ENCODE results near the gene MYRIP.
A peak's percentile ranks its signal among the peaks of the same experiment; 100 is the strongest.

Gene MYRIP

GRCh38 chr3:40190056-40190455 lies 380.6 kb downstream of the MYRIP start:
- DNase-seq: no peak

- DNase-seq: no peak
These were observed 381.8 kb downstream of the MYRIP start for GRCh38 chr3:40191251-40191650.

- DNase-seq: peak in 10 of 14 donors; percentile 8 to 49 (median 16)
These were observed 382.5 kb downstream of the MYRIP start for GRCh38 chr3:40191850-40192448.

- no peak for DNase-seq
These were observed 383.2 kb downstream of the MYRIP start for GRCh38 chr3:40192628-40193027.

GRCh38 chr3:40196966-40197365 lies 387.6 kb downstream of the MYRIP start:
- DNase-seq: no peak

- no peak for DNase-seq
These were observed 391.4 kb downstream of the MYRIP start for GRCh38 chr3:40200692-40201316.

- no peak for DNase-seq
These were observed 392.4 kb downstream of the MYRIP start for GRCh38 chr3:40201770-40202169.

- no peak for DNase-seq
These were observed 397.1 kb downstream of the MYRIP start for GRCh38 chr3:40206522-40206921.

GRCh38 chr3:40207796-40208195 lies 398.4 kb downstream of the MYRIP start:
- DNase-seq: no peak

GRCh38 chr3:40208251-40208650 lies 398.8 kb downstream of the MYRIP start:
- no peak for DNase-seq

- peak in 1 of 14 donors; percentile 2 for DNase-seq
These were observed 402.2 kb downstream of the MYRIP start for GRCh38 chr3:40211579-40211978.

GRCh38 chr3:40213556-40213955 lies 404.1 kb downstream of the MYRIP start:
- no peak for DNase-seq

- no peak for DNase-seq
These were observed 405.6 kb downstream of the MYRIP start for GRCh38 chr3:40215015-40215414.

- no peak for DNase-seq
These were observed 407.1 kb downstream of the MYRIP start for GRCh38 chr3:40216471-40216870.

GRCh38 chr3:40223856-40224255 lies 414.4 kb downstream of the MYRIP start:
- DNase-seq: no peak

- DNase-seq: no peak
These were observed 415.5 kb downstream of the MYRIP start for GRCh38 chr3:40224796-40225515.

GRCh38 chr3:40226636-40227035 lies 417.2 kb downstream of the MYRIP start:
- no peak for DNase-seq

GRCh38 chr3:40228792-40229350 lies 419.5 kb downstream of the MYRIP start:
- no peak for DNase-seq

- no peak for DNase-seq
These were observed 420.0 kb downstream of the MYRIP start for GRCh38 chr3:40229386-40229785.

GRCh38 chr3:40229963-40230362 lies 420.6 kb downstream of the MYRIP start:
- DNase-seq: no peak

- DNase-seq: no peak
These were observed 421.0 kb downstream of the MYRIP start for GRCh38 chr3:40230382-40230781.

GRCh38 chr3:40232626-40233025 lies 423.2 kb downstream of the MYRIP start:
- no peak for DNase-seq

GRCh38 chr3:40237159-40237558 lies 427.8 kb downstream of the MYRIP start:
- DNase-seq: no peak
